Measurements from ENCODE around the gene RB1. TPM values are rescaled to one million over a fixed set of nuclear protein-coding genes. Genes with fewer than 3 reads are reported as not detected.

Gene RB1
- total and polyA plus RNA-seq, 3 donors from 2014 or later: 21.9 to 43.0 (median 38.8) TPM

GRCh38 chr13:48299591-48299990, 4.0 kb upstream of the RB1 start:
- WGBS, 2 donors: 84 to 88% methylated on average over 2 of the region's 2 CpGs

GRCh38 chr13:48302871-48303358, 636 bp upstream of the RB1 start:
- DNase-seq: no peak

More at GRCh38 chr13:48299591-48299990, 4.0 kb upstream of the RB1 start:
- DNase-seq: no peak
- TF ChIP-seq POLR2A (IDR thresholded peaks at IDR 0.05) (no peak), CTCF (IDR thresholded peaks at IDR 0.05) (no peak)
- no peaks in the 10 kb centered on the region for H3K36me3 ChIP-seq (ENCODE audit: low read depth, missing control alignments)
- H3K27me3 ChIP-seq: no peaks in the 10 kb centered on the region
- H3K27ac ChIP-seq: no peak overlapping the region
- H3K4me3 ChIP-seq: no peak overlapping the region
- no peaks in the 10 kb centered on the region for H3K4me1 ChIP-seq
- intact Hi-C loops (cut with DNase I; ENCODE audit: low total_unique reads): no loop called here
- H3K9me3 ChIP-seq: no peaks in the 10 kb centered on the region

GRCh38 chr13:48304143-48304876, 759 bp downstream of the RB1 start:
- Histone ChIP-seq H3K4me1 (peaks cover 18% of the 10 kb centered on the region), H3K36me3 (ENCODE audit: low read depth, missing control alignments) (no peaks in the 10 kb centered on the region), H3K27me3 (no peaks in the 10 kb centered on the region), H3K27ac (peak overlapping the region; percentile 99 to 100), H3K4me3 (peak overlapping the region; percentile 94 to 96), H3K9me3 (no peaks in the 10 kb centered on the region)
- no peak for TF ChIP-seq POLR2A (IDR thresholded peaks at IDR 0.05)
- no peak for TF ChIP-seq CTCF (IDR thresholded peaks at IDR 0.05)
- 0% methylated on average over 25 to 36 of the region's 36 CpGs for WGBS, 2 donors
- intact Hi-C loops (cut with DNase I; ENCODE audit: low total_unique reads): no loop called here
- DNase-seq: peak; percentile 80

More at GRCh38 chr13:48302871-48303358, 636 bp upstream of the RB1 start:
- H3K4me1 ChIP-seq: peaks cover 18% of the 10 kb centered on the region
- WGBS, 2 donors: 7 to 11% methylated on average over 12 of the region's 12 CpGs
- no peaks in the 10 kb centered on the region for H3K36me3 ChIP-seq (ENCODE audit: low read depth, missing control alignments)
- peak overlapping the region; percentile 94 to 96 for H3K4me3 ChIP-seq
- H3K9me3 ChIP-seq: no peaks in the 10 kb centered on the region
- TF ChIP-seq POLR2A (IDR thresholded peaks at IDR 0.05) (no peak), CTCF (IDR thresholded peaks at IDR 0.05) (no peak)
- H3K27me3 ChIP-seq: no peaks in the 10 kb centered on the region
- intact Hi-C loops (cut with DNase I; ENCODE audit: low total_unique reads): no loop called here
- peak overlapping the region; percentile 99 to 100 for H3K27ac ChIP-seq

- Histone ChIP-seq H3K27ac (no peak overlapping the region), H3K9me3 (no peaks in the 10 kb centered on the region), H3K4me1 (peaks cover 3% of the 10 kb centered on the region), H3K36me3 (ENCODE audit: low read depth, missing control alignments) (no peaks in the 10 kb centered on the region), H3K27me3 (no peaks in the 10 kb centered on the region), H3K4me3 (no peak overlapping the region)
- no peak for TF ChIP-seq POLR2A (IDR thresholded peaks at IDR 0.05)
- TF ChIP-seq CTCF (IDR thresholded peaks at IDR 0.05): no peak
- intact Hi-C loops (cut with DNase I; ENCODE audit: low total_unique reads): no loop called here
- no peak for DNase-seq
- WGBS, 2 donors: 94 to 98% methylated on average over 1 of the region's 1 CpG
Observed at GRCh38 chr13:48311223-48311622, 7.7 kb downstream of the RB1 start.
